Mucosa of stomach (tissue), 1 donor: ENCODE results near the gene MOB1A.

Experiments
- H3K27me3 ChIP-seq: one replicate; pipeline ENCODE4 v1.7.0; 2013; ENCODE audit warnings: mild to moderate bottlenecking, low read length; ENCODE audit not compliant: control insufficient read depth, insufficient read depth
- H3K36me3 ChIP-seq: one replicate; pipeline ENCODE4 v1.7.0; 2013; ENCODE audit warnings: low read length; ENCODE audit not compliant: control insufficient read depth, insufficient read depth
- H3K4me1 ChIP-seq: one replicate; pipeline ENCODE4 v1.7.0; 2013; ENCODE audit warnings: mild to moderate bottlenecking, low read length; ENCODE audit not compliant: control insufficient read depth, insufficient read depth
- H3K4me3 ChIP-seq: one replicate; pipeline ENCODE4 v1.7.0; 2013; ENCODE audit warnings: low read length
- H3K9ac ChIP-seq: one replicate; pipeline ENCODE4 v1.7.0; 2013; ENCODE audit warnings: mild to moderate bottlenecking, low read length, moderate library complexity
- H3K9me3 ChIP-seq: one replicate; pipeline ENCODE4 v1.7.0; 2013; ENCODE audit warnings: mild to moderate bottlenecking, low read length, moderate library complexity; ENCODE audit not compliant: control insufficient read depth
- donor health status: Pancreatic carcinoma.

Gene MOB1A

GRCh38 chr2:74164761-74165160, 13.9 kb downstream of the MOB1A start:
- H3K9me3 ChIP-seq: no peaks in the 10 kb centered on the region
- no peaks in the 10 kb centered on the region for H3K4me1 ChIP-seq
- no peak overlapping the region for H3K4me3 ChIP-seq
- no peak overlapping the region for H3K9ac ChIP-seq
- no peaks in the 10 kb centered on the region for H3K36me3 ChIP-seq
- no peaks in the 10 kb centered on the region for H3K27me3 ChIP-seq

- Histone ChIP-seq H3K9ac (no peak overlapping the region), H3K4me1 (no peaks in the 10 kb centered on the region), H3K36me3 (no peaks in the 10 kb centered on the region), H3K4me3 (no peak overlapping the region), H3K27me3 (no peaks in the 10 kb centered on the region), H3K9me3 (no peaks in the 10 kb centered on the region)
These were observed 15.7 kb downstream of the MOB1A start for GRCh38 chr2:74162951-74163350.

GRCh38 chr2:74155830-74156229, 22.8 kb downstream of the MOB1A start:
- no peaks in the 10 kb centered on the region for H3K27me3 ChIP-seq
- no peaks in the 10 kb centered on the region for H3K36me3 ChIP-seq
- no peaks in the 10 kb centered on the region for H3K9me3 ChIP-seq
- H3K4me3 ChIP-seq: no peak overlapping the region
- no peak overlapping the region for H3K9ac ChIP-seq
- H3K4me1 ChIP-seq: no peaks in the 10 kb centered on the region

- no peak overlapping the region for H3K4me3 ChIP-seq
- H3K9ac ChIP-seq: no peak overlapping the region
- H3K4me1 ChIP-seq: peaks cover 6% of the 10 kb centered on the region
- H3K36me3 ChIP-seq: no peaks in the 10 kb centered on the region
- no peaks in the 10 kb centered on the region for H3K27me3 ChIP-seq
- no peaks in the 10 kb centered on the region for H3K9me3 ChIP-seq
These were observed 25.7 kb downstream of the MOB1A start for GRCh38 chr2:74152954-74153353.

- no peak overlapping the region for H3K9ac ChIP-seq
- H3K9me3 ChIP-seq: no peaks in the 10 kb centered on the region
- peaks cover 20% of the 10 kb centered on the region for H3K4me1 ChIP-seq
- H3K4me3 ChIP-seq: no peak overlapping the region
- no peaks in the 10 kb centered on the region for H3K36me3 ChIP-seq
- H3K27me3 ChIP-seq: no peaks in the 10 kb centered on the region
These were observed 28.9 kb downstream of the MOB1A start for GRCh38 chr2:74149570-74150319.

GRCh38 chr2:74149247-74149525, 29.5 kb downstream of the MOB1A start:
- Histone ChIP-seq H3K9ac (no peak overlapping the region), H3K27me3 (no peaks in the 10 kb centered on the region), H3K36me3 (no peaks in the 10 kb centered on the region), H3K4me1 (peaks cover 20% of the 10 kb centered on the region), H3K4me3 (no peak overlapping the region), H3K9me3 (no peaks in the 10 kb centered on the region)

- peak overlapping the region; percentile 16 for H3K4me3 ChIP-seq
- no peaks in the 10 kb centered on the region for H3K9me3 ChIP-seq
These were observed 30.0 kb downstream of the MOB1A start for GRCh38 chr2:74148457-74149246.

GRCh38 chr2:74147727-74148456, 30.8 kb downstream of the MOB1A start, which contains the start of gene BOLA3:
BOLA3 (minus strand) TSS chr2:74147912; CDS start chr2:74147874, 38 bp downstream.
- peak within 1 kb of the TSS; percentile 67 for H3K9ac ChIP-seq

More at GRCh38 chr2:74148457-74149246, 30.0 kb downstream of the MOB1A start:
- peak overlapping the region; percentile 67 for H3K9ac ChIP-seq
- H3K36me3 ChIP-seq: no peaks in the 10 kb centered on the region
- peaks cover 20% of the 10 kb centered on the region for H3K4me1 ChIP-seq
- no peaks in the 10 kb centered on the region for H3K27me3 ChIP-seq

GRCh38 chr2:74146929-74147726, 31.6 kb downstream of the MOB1A start:
- no peaks in the 10 kb centered on the region for H3K27me3 ChIP-seq

More at GRCh38 chr2:74147727-74148456, 30.8 kb downstream of the MOB1A start, which contains the start of gene BOLA3:
- H3K36me3 ChIP-seq: no peaks in the 10 kb centered on the region
- H3K4me3 ChIP-seq: peak within 1 kb of the TSS; percentile 16
- no peaks in the 10 kb centered on the region for H3K27me3 ChIP-seq
- peaks cover 20% of the 10 kb centered on the region for H3K4me1 ChIP-seq
- H3K9me3 ChIP-seq: no peaks in the 10 kb centered on the region

GRCh38 chr2:74142340-74142739, 36.3 kb downstream of the MOB1A start:
- peaks cover 12% of the 10 kb centered on the region for H3K4me1 ChIP-seq
- H3K36me3 ChIP-seq: no peaks in the 10 kb centered on the region
- H3K4me3 ChIP-seq: no peak overlapping the region
- H3K9ac ChIP-seq: no peak overlapping the region
- H3K9me3 ChIP-seq: no peaks in the 10 kb centered on the region
- no peaks in the 10 kb centered on the region for H3K27me3 ChIP-seq

More at GRCh38 chr2:74146929-74147726, 31.6 kb downstream of the MOB1A start:
- Histone ChIP-seq H3K4me3 (peak overlapping the region; percentile 16), H3K4me1 (peaks cover 20% of the 10 kb centered on the region), H3K36me3 (no peaks in the 10 kb centered on the region), H3K9me3 (no peaks in the 10 kb centered on the region), H3K9ac (peak overlapping the region; percentile 67)

- Histone ChIP-seq H3K9ac (no peak overlapping the region), H3K4me1 (no peaks in the 10 kb centered on the region), H3K9me3 (no peaks in the 10 kb centered on the region), H3K27me3 (no peaks in the 10 kb centered on the region), H3K36me3 (no peaks in the 10 kb centered on the region), H3K4me3 (no peak overlapping the region)
These were observed 39.9 kb downstream of the MOB1A start for GRCh38 chr2:74138600-74139323.
